Measurements from ENCODE around the gene MBP.

DNA sequence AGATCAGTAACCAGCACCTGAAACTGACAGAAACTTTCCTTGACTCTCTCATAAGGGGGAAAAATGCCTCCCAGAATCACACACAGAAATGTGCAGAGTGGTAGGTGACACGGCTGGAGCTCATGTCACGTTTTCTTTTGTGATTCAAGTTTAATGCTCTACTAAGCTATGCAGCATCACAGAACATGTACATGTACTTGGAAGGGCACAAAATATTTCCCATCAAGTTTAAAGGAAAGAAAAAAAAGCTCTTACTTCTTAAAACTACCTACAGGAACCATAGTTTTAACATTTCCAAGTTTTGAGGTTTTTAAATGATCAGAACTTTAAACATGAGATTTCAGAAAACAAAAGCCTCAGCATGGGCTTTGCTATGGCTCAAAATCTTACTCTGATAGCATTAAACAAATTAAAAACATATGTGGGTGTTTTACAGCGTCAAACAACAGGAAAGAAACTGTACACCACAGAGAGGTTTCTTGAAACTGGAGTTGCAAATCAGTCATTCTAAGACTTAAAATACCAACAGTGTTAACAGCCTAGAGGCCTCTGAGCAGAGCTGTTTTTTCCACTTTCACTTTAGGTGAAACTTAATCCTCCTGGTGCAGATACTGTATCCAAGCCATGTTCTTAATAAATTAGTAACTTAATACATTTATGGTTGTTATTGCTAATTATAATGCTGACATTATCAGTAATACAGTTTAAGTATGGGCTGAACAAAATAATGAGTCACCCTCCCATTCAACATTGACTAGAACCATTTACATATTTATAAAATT is 30.1 kb downstream of the MBP start:
- no peak for TF ChIP-seq CTCF (conservative IDR thresholded peaks at IDR 0.05; ENCODE audit: low read depth, low read length)
- no peak for TF ChIP-seq EZH2phosphoT487 (IDR thresholded peaks at IDR 0.05; ENCODE audit: borderline replicate concordance, low read length)
- TF ChIP-seq EZH2 (IDR thresholded peaks at IDR 0.05; ENCODE audit: low read length, unreplicated experiment): no peak

Measured in PC-3 (cell line).